Progenitor cell of endocrine pancreas (in vitro differentiated cells): ENCODE results near the gene AXIN2. TPM values are rescaled to one million over a fixed set of nuclear protein-coding genes. Genes with fewer than 3 reads are reported as not detected.

Source experiments
- DNase-seq: peaks from one replicate; pipeline ENCODE4 v3.0.0; 2021; ENCODE audit warnings: low spot score; ENCODE audit not compliant: unreplicated experiment
- H3K27ac Mint-ChIP-seq: 2 replicates; pipeline ENCODE4 v1.8.0; 2021; ENCODE audit warnings: mild to moderate bottlenecking, moderate library complexity, mixed read lengths
- H3K27me3 Mint-ChIP-seq: 2 replicates; pipeline ENCODE4 v1.8.0; 2021; ENCODE audit warnings: mixed read lengths
- H3K36me3 Mint-ChIP-seq: 2 replicates; pipeline ENCODE4 v1.8.0; 2022; ENCODE audit warnings: mixed read lengths; ENCODE audit not compliant: insufficient read depth
- H3K4me1 Mint-ChIP-seq: 2 replicates; pipeline ENCODE4 v1.8.0; 2021; ENCODE audit warnings: low read depth, mixed read lengths
- H3K4me3 Mint-ChIP-seq: 2 replicates; pipeline ENCODE4 v1.8.0; 2021; ENCODE audit warnings: low read depth, mild to moderate bottlenecking, moderate library complexity, mixed read lengths
- H3K9me3 Mint-ChIP-seq: 2 replicates; pipeline ENCODE4 v1.8.0; 2021; ENCODE audit warnings: low read depth, mixed read lengths
- CTCF ChIP-seq: fragments of 200-600 bp; sonication (generic); IDR thresholded peaks from one replicate; pipeline ENCODE4 v1.5.0; 2021; ENCODE audit warnings: antibody characterized with exemption, mild to moderate bottlenecking; ENCODE audit not compliant: unreplicated experiment
- total RNA-seq: library from RNA; stranded (reverse); gene quantifications from 2 replicates; pipeline ENCODE4 v1.2.1, GENCODE V29; 2021

AXIN2 gene
- total RNA-seq, 1 donor from 2014 or later = 10.2 TPM

GRCh38 chr17:65588181-65588808 lies 26.8 kb upstream of the AXIN2 start:
- no peaks in the 10 kb centered on the region for H3K9me3 Mint-ChIP-seq
- H3K36me3 Mint-ChIP-seq = no peaks in the 10 kb centered on the region
- H3K27ac Mint-ChIP-seq = no peak overlapping the region
- no peak for DNase-seq
- H3K27me3 Mint-ChIP-seq = peaks cover 18% of the 10 kb centered on the region
- peak; percentile 49 for TF ChIP-seq CTCF
- no peak overlapping the region for H3K4me3 Mint-ChIP-seq
- H3K4me1 Mint-ChIP-seq = peaks cover 7% of the 10 kb centered on the region

- DNase-seq = no peak
- Mint-ChIP-seq H3K27ac (no peak overlapping the region), H3K36me3 (no peaks in the 10 kb centered on the region), H3K4me3 (no peak overlapping the region), H3K9me3 (no peaks in the 10 kb centered on the region), H3K4me1 (peaks cover 7% of the 10 kb centered on the region), H3K27me3 (peaks cover 12% of the 10 kb centered on the region)
- no peak for TF ChIP-seq CTCF
Measured at GRCh38 chr17:65587534-65588180, 26.2 kb upstream of the AXIN2 start.

GRCh38 chr17:65586899-65587298 lies 25.5 kb upstream of the AXIN2 start:
- no peak for DNase-seq
- no peak overlapping the region for H3K27ac Mint-ChIP-seq
- H3K36me3 Mint-ChIP-seq = no peaks in the 10 kb centered on the region
- H3K4me1 Mint-ChIP-seq = peaks cover 7% of the 10 kb centered on the region
- H3K9me3 Mint-ChIP-seq = no peaks in the 10 kb centered on the region
- no peak for TF ChIP-seq CTCF
- H3K4me3 Mint-ChIP-seq = no peak overlapping the region
- H3K27me3 Mint-ChIP-seq = peaks cover 9% of the 10 kb centered on the region

- Mint-ChIP-seq H3K4me1 (peaks cover 7% of the 10 kb centered on the region), H3K27me3 (peaks cover 8% of the 10 kb centered on the region), H3K9me3 (no peaks in the 10 kb centered on the region), H3K4me3 (no peak overlapping the region), H3K27ac (no peak overlapping the region), H3K36me3 (no peaks in the 10 kb centered on the region)
- no peak for DNase-seq
- TF ChIP-seq CTCF = no peak
Measured at GRCh38 chr17:65584604-65585521, 23.4 kb upstream of the AXIN2 start.

- Mint-ChIP-seq H3K9me3 (no peaks in the 10 kb centered on the region), H3K36me3 (no peaks in the 10 kb centered on the region), H3K4me3 (no peak overlapping the region), H3K4me1 (peaks cover 7% of the 10 kb centered on the region), H3K27ac (no peak overlapping the region), H3K27me3 (peaks cover 8% of the 10 kb centered on the region)
- no peak for TF ChIP-seq CTCF
- no peak for DNase-seq
Measured at GRCh38 chr17:65583921-65584603, 22.6 kb upstream of the AXIN2 start.
